IPS-15b (cell line): ENCODE data around the gene TLL1.

Source experiments
- H3K27me3 ChIP-seq: one replicate; pipeline ENCODE4 v1.6.1; 2013; ENCODE audit warnings: low read length; ENCODE audit not compliant: control insufficient read depth, insufficient read depth
- H3K36me3 ChIP-seq: one replicate; pipeline ENCODE4 v1.6.1; 2013; ENCODE audit warnings: low read length; ENCODE audit not compliant: control insufficient read depth, insufficient read depth
- H3K4me1 ChIP-seq: one replicate; pipeline ENCODE4 v1.6.1; 2013; ENCODE audit warnings: mild to moderate bottlenecking, low read length; ENCODE audit not compliant: control insufficient read depth, insufficient read depth
- H3K4me3 ChIP-seq: one replicate; pipeline ENCODE4 v1.5.1; 2013; ENCODE audit warnings: low read depth, low read length
- H3K9ac ChIP-seq: one replicate; pipeline ENCODE4 v1.6.1; 2013; ENCODE audit warnings: low read depth, mild to moderate bottlenecking, low read length
- H3K9me3 ChIP-seq: one replicate; pipeline ENCODE4 v1.6.1; 2013; ENCODE audit warnings: mild to moderate bottlenecking, low read length; ENCODE audit not compliant: control insufficient read depth, insufficient read depth

TLL1 gene

DNA sequence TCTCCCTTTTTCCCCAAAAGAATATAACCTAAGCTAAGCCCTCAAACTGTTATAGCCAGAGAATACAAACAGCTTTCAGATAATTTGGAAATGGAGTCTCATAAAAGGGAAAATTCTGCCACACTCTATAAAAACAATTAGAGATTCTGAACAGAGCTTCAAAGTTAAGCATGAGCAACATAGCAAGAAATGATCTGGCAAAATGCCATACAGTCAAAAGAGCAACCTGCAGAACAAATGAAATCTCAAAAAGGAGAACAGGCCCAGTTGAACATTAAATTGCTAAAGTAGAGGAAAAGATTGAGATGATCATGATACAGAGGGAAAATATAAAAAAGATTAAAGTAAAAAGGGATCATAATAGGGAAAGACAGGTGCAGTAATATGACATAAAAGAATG, 250.5 kb downstream of the TLL1 start:
- Histone ChIP-seq H3K9ac (no peak overlapping the region), H3K4me1 (no peaks in the 10 kb centered on the region), H3K36me3 (no peaks in the 10 kb centered on the region), H3K4me3 (no peak overlapping the region), H3K9me3 (no peaks in the 10 kb centered on the region), H3K27me3 (no peaks in the 10 kb centered on the region)

GRCh38 chr4:166128403-166128802, 255.4 kb downstream of the TLL1 start:
- Histone ChIP-seq H3K36me3 (no peaks in the 10 kb centered on the region), H3K9ac (no peak overlapping the region), H3K27me3 (no peaks in the 10 kb centered on the region), H3K4me1 (no peaks in the 10 kb centered on the region), H3K9me3 (no peaks in the 10 kb centered on the region), H3K4me3 (no peak overlapping the region)

- Histone ChIP-seq H3K9ac (no peak overlapping the region), H3K4me1 (no peaks in the 10 kb centered on the region), H3K4me3 (no peak overlapping the region), H3K27me3 (no peaks in the 10 kb centered on the region), H3K36me3 (no peaks in the 10 kb centered on the region), H3K9me3 (no peaks in the 10 kb centered on the region)
Measured at GRCh38 chr4:166134285-166134684, 261.2 kb downstream of the TLL1 start.

DNA sequence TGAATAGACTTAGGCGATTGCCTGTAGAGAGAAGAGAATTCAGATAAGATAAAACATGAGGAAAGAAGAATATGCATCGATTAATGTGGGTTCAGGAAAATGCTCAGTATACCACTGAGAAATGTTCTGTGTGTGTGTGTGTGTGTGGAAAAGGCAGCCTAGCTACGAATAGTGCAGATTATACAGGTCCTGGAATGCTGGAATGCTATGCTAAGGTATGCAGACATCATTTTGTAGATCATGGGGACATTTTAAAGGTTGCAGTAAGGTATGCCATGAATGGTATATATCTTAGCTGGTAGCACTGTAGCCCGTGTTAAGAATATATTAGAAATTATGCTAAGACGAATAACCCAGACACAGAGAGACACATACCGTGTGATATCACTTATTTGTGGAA, 267.9 kb downstream of the TLL1 start:
- Histone ChIP-seq H3K9ac (no peak overlapping the region), H3K27me3 (no peaks in the 10 kb centered on the region), H3K4me3 (no peak overlapping the region), H3K36me3 (no peaks in the 10 kb centered on the region), H3K4me1 (no peaks in the 10 kb centered on the region), H3K9me3 (no peaks in the 10 kb centered on the region)

- Histone ChIP-seq H3K4me3 (no peak overlapping the region), H3K27me3 (no peaks in the 10 kb centered on the region), H3K4me1 (no peaks in the 10 kb centered on the region), H3K9ac (no peak overlapping the region), H3K9me3 (no peaks in the 10 kb centered on the region), H3K36me3 (no peaks in the 10 kb centered on the region)
Measured at GRCh38 chr4:166143227-166143626, 270.2 kb downstream of the TLL1 start.

- no peaks in the 10 kb centered on the region for H3K27me3 ChIP-seq
- H3K4me1 ChIP-seq, result no peaks in the 10 kb centered on the region
- H3K9ac ChIP-seq, result no peak overlapping the region
- H3K36me3 ChIP-seq, result no peaks in the 10 kb centered on the region
- H3K4me3 ChIP-seq, result no peak overlapping the region
- H3K9me3 ChIP-seq, result no peaks in the 10 kb centered on the region
Measured at GRCh38 chr4:166144607-166145006, 271.6 kb downstream of the TLL1 start.

- no peaks in the 10 kb centered on the region for H3K36me3 ChIP-seq
- no peaks in the 10 kb centered on the region for H3K27me3 ChIP-seq
- H3K9ac ChIP-seq, result no peak overlapping the region
- H3K4me3 ChIP-seq, result no peak overlapping the region
- H3K9me3 ChIP-seq, result peaks cover 3% of the 10 kb centered on the region
- H3K4me1 ChIP-seq, result no peaks in the 10 kb centered on the region
Measured at GRCh38 chr4:166146806-166147540, 273.9 kb downstream of the TLL1 start.
